Myocyte (in vitro differentiated cells): ENCODE measurements around the gene VASP. TPM values are rescaled to one million over a fixed set of nuclear protein-coding genes. Genes with fewer than 3 reads are reported as not detected.

Experiments used
- DNase-seq: peaks from one replicate; pipeline ENCODE4 v3.0.0-alpha.2; 2012; ENCODE audit warnings: low read depth
- total RNA-seq: library from RNA; depleted of rRNA; stranded (reverse); fragments of >200 nt; gene quantifications from 2 replicates; pipeline ENCODE4 v1.2.3, GENCODE V29; 2014

VASP gene
- total RNA-seq, 1 donor from 2014 or later = 54.9 TPM

DNA sequence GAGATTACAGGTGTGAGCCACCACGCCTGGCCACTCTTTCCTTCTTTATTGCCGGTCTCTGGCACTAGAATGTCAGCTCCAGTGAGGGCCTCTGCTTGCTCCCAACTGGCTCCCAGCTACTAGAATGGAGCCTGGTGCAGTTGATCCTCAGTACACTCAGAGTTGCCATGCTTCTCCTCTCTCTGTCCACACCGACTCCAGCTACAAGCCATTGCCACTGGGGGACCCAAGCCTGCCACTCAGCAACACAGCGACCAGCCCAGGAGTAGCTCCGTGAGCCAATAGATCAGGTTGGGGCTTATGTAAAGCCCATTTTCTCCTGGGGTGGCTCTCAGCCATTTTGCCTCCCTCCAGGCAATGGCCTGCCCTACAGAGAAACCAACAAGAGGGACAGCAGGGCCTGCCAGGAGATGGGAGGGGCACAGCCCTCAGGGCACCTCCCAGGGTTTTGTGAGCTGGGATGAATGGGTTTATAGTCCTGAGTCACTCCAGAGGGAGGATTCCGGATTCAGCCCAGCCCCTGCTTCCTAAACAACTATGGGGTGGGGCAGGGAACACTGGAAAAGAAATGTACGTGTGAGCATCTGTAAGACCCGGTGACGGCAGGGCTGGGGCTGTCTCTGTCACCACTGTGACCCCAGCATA is 40.8 kb downstream of the VASP start:
- DNase-seq = peak; percentile 42

DNA sequence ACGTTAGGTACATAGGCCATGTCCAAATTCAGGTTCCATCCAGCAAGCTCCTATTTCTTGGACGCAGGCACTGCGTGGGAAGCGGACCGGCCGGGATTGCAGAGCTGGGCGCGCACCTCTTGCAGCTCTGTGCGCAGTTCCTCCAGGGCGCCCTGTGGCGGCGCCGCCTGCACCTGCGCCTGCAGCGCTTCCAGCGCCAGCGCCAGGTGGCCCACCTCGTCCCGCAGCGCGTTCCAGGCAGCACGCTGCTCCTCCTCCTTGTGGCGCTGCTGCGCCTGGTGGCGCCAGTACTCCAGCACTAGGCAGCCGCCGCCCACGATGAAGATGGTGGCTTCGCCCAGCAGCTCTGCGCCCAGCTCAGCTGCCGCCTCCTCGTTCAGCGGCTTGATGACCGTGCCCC is 46.2 kb downstream of the VASP start:
- no peak for DNase-seq

DNA sequence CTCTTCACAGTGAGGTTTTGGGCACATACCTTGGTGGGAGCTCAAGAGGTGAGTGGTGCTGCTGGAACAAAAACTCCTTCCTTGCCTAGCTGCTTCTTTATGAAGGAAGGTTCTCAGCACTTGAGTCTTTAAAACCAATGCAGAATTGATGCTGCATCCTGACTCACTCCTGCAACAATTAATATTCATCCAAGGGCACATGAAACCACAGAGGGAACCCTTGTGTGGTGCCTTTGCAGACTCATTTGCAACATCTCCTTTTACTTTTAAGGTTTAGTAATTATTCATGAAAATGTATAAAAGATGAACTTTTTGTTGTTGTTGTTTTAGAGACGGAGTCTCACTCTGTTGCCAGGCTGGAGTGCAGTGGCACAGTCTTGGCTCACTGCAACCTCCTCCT is 47.2 kb downstream of the VASP start:
- DNase-seq = no peak

DNA sequence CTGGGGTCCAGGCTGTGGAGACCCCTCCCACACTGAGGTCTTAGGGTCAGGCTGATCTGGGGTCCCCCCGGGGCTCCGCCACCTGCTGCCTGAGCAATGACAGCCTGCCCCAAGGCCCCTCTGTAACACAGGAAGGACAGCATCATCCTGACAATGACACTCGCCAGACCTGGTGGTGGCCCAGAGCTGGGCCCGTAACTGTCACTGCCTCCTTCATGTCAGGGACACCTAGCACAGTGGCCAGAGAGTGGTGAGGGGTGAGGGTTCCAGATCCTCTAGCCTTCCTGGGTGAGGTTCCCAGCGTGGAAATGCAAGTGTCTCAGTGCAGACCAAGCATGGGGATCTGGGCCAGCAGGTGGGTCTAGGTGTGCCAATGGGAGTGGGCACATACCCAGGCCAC is 49.6 kb downstream of the VASP start:
- no peak for DNase-seq

DNA sequence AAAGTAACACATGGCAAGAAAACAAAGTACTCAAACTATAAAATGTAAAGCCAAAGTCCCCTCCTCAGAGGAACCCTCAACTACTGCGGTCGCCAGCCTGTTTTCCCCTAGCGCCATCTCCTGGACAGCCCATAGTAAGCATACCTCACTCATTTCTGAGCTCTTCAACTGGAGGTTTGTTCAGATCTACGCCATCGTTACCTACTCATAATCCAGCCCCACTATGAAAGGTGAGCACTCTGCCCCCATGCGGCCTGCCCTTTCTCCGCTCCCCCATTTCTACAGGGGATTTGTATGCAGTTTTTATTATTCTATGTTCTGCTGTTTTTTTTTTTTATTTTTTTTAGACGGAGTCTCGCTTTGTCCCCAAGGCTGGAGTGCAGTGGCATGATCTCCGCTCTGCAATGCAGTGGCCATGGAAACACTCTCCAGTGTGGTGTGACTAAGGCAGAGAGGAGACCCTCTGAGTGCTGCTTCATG is 51.2 kb downstream of the VASP start:
- peak; percentile 24 for DNase-seq

DNA sequence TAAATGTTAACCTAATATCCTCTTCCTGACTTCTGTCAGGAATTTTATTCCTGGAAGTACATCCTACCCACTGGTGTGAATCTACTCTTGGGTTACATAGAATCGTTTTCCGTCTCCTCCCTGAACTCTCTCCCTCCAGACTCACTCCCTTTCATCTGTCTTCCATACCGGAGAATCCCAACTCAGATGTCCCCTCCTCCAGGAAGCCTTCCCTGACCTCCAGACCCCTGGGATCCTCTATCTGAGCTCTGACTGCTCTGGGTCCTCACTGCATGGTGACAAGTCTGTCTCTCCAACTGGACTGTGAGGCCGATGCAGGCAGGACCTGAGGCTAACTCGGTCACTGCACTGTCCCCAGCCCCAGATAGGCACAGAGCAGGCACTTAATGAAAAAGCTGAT is 52.8 kb downstream of the VASP start:
- DNase-seq = no peak

DNA sequence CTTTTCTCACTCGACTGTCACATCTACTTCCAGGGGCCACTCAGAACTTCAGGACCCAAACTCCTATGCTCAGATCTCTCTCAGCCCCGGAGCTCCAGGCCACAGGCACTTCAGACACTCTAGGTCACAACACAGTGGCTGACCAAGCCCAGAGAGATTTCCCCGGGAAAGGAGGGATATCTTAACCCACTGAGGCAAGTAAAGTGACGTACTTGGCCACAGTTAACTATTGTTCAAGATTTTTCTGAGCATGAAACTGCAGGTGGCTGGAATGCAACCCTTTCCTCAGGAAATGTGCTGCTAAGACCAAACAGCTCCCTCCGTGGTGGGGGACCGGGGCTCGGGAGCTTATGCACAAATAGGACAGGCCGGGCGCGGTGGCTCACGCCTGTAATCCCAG is 53.4 kb downstream of the VASP start:
- DNase-seq = no peak

DNA sequence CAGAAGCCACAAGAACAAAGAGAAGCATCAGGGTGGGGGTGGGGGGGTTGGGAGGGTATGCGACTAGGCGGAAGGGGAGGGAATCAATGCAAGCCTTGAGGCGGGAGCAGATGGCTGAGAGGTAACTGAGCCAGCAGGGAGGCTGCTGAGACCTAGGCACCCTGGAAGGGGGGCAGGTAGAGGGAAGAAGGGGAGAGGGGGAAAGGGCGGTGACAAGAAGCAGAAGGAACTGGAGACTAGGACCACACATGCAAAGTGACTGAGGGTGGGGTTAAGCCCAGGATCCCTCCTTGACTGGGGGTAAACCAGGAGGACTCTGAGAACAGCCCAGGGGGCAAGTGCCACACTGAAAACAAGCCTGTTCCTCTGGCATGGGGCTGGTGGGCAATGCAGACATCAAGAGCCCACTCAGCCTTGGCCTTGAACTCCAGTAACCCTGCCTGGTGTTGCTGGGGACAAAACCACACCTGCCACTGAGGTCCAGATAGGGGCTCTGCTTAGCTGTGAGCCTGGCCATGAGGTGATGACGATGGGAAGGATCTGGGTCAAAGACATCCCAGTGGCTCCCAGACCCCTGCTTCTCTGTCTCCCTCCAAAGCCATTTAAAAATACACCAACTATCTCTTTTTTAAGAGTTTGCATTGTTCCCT is 57.0 kb downstream of the VASP start:
- DNase-seq = no peak

DNA sequence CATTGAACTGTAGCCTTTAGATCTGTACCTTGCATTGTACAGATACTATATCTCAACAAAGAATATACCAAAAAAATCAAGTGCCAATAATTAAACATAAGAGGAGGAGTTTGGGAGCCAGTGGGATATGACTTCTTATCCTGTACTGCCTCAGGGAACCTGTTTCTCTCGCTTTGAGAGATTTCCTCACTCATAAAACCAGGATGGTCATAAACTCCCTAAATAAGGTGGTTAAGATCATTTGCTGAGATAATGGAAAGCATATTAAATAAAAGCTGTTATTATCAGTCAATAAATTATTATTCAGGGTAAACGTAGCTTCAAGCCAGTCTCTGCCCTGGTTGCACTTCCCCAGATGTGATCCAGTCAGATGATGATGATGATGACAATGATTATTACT is 60.3 kb downstream of the VASP start:
- no peak for DNase-seq

DNA sequence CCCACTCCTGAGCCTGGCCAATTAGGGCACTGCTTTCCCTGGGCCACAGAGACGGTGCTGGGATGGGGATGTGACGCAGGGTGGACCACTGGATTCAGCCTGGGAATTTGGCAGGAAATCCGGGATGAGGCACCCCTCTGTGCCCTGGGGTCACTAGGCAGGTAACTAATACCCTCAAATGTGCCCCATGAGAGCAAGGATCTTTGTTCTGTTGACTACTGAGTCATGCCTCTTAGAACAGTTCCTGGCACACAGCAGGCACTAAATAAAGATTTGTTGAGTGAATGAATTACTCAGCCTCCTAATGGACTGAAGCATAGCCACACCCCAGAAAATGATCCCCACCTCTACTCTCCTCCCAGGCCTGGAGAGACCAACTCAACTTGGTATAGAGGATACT is 61.5 kb downstream of the VASP start:
- peak; percentile 69 for DNase-seq

DNA sequence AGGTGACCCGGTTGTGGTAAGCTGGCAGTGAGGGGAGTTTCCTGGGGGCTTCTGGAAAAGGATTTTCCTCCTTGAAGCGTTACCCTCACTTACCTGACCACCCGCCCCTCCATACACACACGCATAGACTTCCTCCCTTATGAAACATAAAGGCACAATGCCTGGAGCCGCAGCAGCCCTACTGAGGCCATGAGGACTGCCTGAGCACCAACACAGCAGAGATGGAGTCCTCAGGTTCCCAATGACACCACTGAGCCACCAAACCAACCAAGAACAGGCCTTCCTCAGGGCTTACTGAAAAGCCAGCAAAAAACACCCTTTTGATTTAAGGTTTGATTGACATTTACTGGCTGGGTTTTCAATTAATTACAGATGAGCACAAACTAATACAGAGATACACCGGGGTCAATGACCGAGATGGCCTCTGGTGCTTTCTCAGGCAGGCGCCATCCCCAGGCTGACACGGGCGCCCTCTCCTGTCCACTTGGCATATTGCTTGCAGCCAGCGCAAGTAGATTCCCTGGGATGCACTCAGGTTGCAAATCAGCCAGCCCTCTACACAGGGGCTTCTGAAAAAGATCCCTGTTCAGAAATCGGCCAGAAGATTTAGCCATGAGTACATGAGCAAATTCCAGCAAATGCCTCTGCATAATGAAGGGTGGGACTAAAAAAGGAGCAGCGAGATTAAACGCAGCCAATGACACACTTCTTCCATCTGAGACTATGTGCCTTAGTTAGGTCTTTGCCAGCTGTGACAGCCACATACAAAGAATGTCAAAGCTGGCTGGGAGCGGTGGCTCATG is 62.5 kb downstream of the VASP start:
- peak; percentile 55 for DNase-seq

DNA sequence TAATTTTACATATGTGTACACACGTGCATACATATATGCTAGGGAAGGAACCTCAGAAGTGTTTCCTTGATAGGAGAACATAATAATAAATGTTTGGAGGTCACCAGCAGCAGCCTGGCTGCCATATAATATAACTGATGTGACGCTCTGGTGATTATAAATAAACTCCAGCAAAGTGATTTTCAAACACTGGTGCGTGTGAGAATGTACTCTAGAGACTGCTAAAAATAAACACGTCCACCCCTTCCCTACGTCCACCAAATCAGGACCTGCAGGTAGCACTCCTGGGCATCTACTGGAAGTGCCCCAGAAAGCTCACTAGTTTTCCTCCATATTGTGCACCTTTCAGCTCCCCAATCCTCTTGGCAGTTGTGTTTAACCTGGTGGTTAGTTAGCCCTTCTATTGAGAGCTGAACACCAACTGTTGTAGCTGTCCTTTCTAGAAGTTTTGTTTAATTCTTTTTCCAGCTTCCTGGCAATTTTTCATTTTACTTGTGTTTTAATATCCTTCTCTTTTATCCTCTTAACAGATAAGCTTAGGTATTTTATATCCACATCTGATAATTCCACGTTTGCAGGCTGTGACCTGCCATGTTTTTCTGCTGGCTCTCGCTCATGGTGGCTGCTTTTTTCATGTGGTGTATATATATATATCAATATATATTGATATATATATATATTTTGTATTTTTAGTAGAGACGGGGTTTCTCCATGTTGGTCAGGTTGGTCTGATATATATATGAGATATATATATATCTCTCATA is 64.4 kb downstream of the VASP start:
- no peak for DNase-seq

DNA sequence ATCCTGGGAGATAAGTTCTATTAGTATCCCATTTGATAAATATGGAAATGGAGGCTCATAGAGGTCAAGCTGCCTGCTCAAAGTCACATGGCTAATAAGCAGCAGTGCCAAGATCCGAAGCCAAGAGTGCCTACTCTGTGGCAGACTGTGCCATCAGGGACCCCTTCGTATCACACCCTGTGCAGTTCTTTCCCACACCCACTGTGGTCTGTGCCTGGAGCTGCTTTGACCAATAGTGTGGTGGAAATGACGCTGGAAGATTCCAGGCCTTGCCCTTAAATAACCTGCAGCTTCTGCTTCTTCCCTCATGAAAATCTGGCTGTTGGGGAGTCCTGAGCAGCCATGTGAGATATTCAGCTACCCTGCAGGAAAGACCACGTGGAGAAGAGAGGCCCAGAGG is 67.2 kb downstream of the VASP start:
- DNase-seq = peak; percentile 78

DNA sequence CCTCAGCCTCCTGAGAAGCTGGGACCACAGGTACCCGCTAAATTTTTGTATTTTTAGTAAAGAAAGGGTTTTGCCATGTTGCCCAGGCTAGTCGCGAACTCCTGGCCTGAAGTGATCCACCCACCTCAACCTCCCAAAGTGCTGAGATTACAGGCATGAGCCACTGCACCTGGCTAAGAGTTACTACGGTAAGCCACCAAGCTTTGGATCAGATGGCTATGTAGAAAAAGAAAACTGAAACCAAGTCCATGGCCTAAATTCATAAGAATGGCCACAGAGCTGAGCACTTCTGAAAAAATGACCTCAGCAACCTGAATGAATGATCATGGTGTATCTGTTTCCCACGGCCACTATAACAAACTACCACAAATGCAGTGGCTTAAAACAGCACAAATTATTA is 67.9 kb downstream of the VASP start:
- DNase-seq = no peak

Other genes starting within 250 kb of the VASP start
- gene CKM, start 184.6 kb upstream of the VASP start, total RNA-seq = 1,914 and 2,511 TPM in 2 replicates
- not detected in 2 replicates for gene KLC3, start 166.7 kb upstream of the VASP start, total RNA-seq
- gene ERCC2, start 136.9 kb upstream of the VASP start, total RNA-seq = 17.3 and 20.6 TPM in 2 replicates
- gene PPP1R13L, start 102.4 kb upstream of the VASP start, total RNA-seq = 0.73 and 1.3 TPM in 2 replicates
- 10.1 and 13.2 TPM in 2 replicates for gene POLR1G, start 100.8 kb upstream of the VASP start, total RNA-seq
- 60.8 and 78.3 TPM in 2 replicates for gene ERCC1, start 83.6 kb upstream of the VASP start, total RNA-seq
- gene FOSB, start 39.5 kb upstream of the VASP start, total RNA-seq = 2.0 and 4.1 TPM in 2 replicates
- gene RTN2, start 10.4 kb upstream of the VASP start, total RNA-seq = 120 and 139 TPM in 2 replicates
- gene PPM1N, start 9.0 kb upstream of the VASP start, total RNA-seq = 0.26 and 0.64 TPM in 2 replicates
- 16.1 and 21.0 TPM in 2 replicates for gene OPA3, start 77.3 kb downstream of the VASP start, total RNA-seq
- not detected in 2 replicates for gene GPR4, start 94.7 kb downstream of the VASP start, total RNA-seq
- 24.7 and 25.5 TPM in 2 replicates for gene EML2, start 131.9 kb downstream of the VASP start, total RNA-seq
- gene GIPR, start 160.7 kb downstream of the VASP start, total RNA-seq = 0.37 TPM in 1 of 2 replicates, not detected in the other
- 132 and 143 TPM in 2 replicates for gene SNRPD2, start 184.5 kb downstream of the VASP start, total RNA-seq
- gene QPCTL, start 185.2 kb downstream of the VASP start, total RNA-seq = 11.2 and 16.6 TPM in 2 replicates
- 9.0 TPM in 2 replicates for gene FBXO46, start 223.4 kb downstream of the VASP start, total RNA-seq
- not detected in 2 replicates for gene MEIOSIN, start 226.0 kb downstream of the VASP start, total RNA-seq